HepG2 (cell line): ENCODE measurements around the gene CDT1. TPM values are rescaled to one million over a fixed set of nuclear protein-coding genes. Genes with fewer than 3 reads are reported as not detected.

Experiments
- CC2D1A ChIP-seq: sonication (generic); formaldehyde crosslinking; IDR thresholded peaks from 2 replicates; pipeline ENCODE4 v1.8.1; 2023; ENCODE audit warnings: mild to moderate bottlenecking, missing genetic modification reagents
- CREBL2 ChIP-seq: sonication (generic); formaldehyde crosslinking; IDR thresholded peaks from 2 replicates; pipeline ENCODE4 v1.8.1; 2023; ENCODE audit warnings: missing genetic modification reagents, mild to moderate bottlenecking, borderline replicate concordance
- ERF ChIP-seq: IDR thresholded peaks from 2 replicates; pipeline ENCODE4 v1.6.1; 2018; ENCODE audit warnings: missing biosample characterization, missing genetic modification reagents
- FOXK2 ChIP-seq: fragments of 450-650 bp; IDR thresholded peaks from 2 replicates; pipeline ENCODE4 v1.6.1; 2016
- GLMP ChIP-seq: sonication (generic); formaldehyde crosslinking; IDR thresholded peaks from 2 replicates; pipeline ENCODE4 v1.9.0; 2021; ENCODE audit warnings: missing genetic modification reagents, mild to moderate bottlenecking, borderline replicate concordance
- GPBP1L1 ChIP-seq: sonication (generic); formaldehyde crosslinking; IDR thresholded peaks from 2 replicates; pipeline ENCODE4 v1.5.0; 2020; ENCODE audit warnings: mild to moderate bottlenecking, missing genetic modification reagents
- JARID2 ChIP-seq: sonication (generic); formaldehyde crosslinking; IDR thresholded peaks from 2 replicates; pipeline ENCODE4 v1.8.1; 2023; ENCODE audit warnings: missing genetic modification reagents, inconsistent platforms; ENCODE audit not compliant: insufficient replicate concordance
- KLF11 ChIP-seq: IDR thresholded peaks from 2 replicates; pipeline ENCODE4 v1.6.1; 2016; ENCODE audit warnings: missing compliant biosample characterization
- KLF9 ChIP-seq: IDR thresholded peaks from 2 replicates; pipeline ENCODE4 v1.6.1; 2016; ENCODE audit warnings: low read depth
- PCBP2 ChIP-seq: fragments of 200-400 bp; formaldehyde crosslinking; optimal IDR thresholded peaks from 2 replicates; pipeline ENCODE3; 2018; ENCODE audit warnings: low read length, low read depth; ENCODE audit not compliant: poor library complexity, severe bottlenecking
- PHB2 ChIP-seq: fragments of 450-650 bp; IDR thresholded peaks from 2 replicates; pipeline ENCODE4 v1.6.1; 2018; ENCODE audit not compliant: partially characterized antibody
- RXRB ChIP-seq: IDR thresholded peaks from 2 replicates; pipeline ENCODE4 v1.6.1; 2016; ENCODE audit warnings: borderline replicate concordance, missing genetic modification reagents, missing compliant biosample characterization
- SAFB2 ChIP-seq: sonication (generic); formaldehyde crosslinking; IDR thresholded peaks from 2 replicates; pipeline ENCODE4 v1.5.1; 2020; ENCODE audit warnings: missing genetic modification reagents, low read depth, mild to moderate bottlenecking, borderline replicate concordance
- SCMH1 ChIP-seq: sonication (generic); formaldehyde crosslinking; IDR thresholded peaks from 2 replicates; pipeline ENCODE4 v1.9.0; 2021; ENCODE audit warnings: missing genetic modification reagents, mild to moderate bottlenecking, borderline replicate concordance
- SOX13 ChIP-seq, 3 experiments: fragments of 450-650 bp in 1 of 3; sonication (generic) in 1 of 3; formaldehyde crosslinking in 1 of 3; IDR thresholded peaks in 2 of 3; conservative IDR thresholded peaks in 1 of 3; 2 replicates each; pipeline versions ENCODE4 v1.5.0 to v1.6.1; 2016 to 2020; ENCODE audit warnings: antibody characterized with exemption in 1 of 3, mild to moderate bottlenecking in 1 of 3, missing compliant biosample characterization in 1 of 3, missing genetic modification reagents in 1 of 3, moderate library complexity in 1 of 3
- STAT6 ChIP-seq: sonication (generic); formaldehyde crosslinking; IDR thresholded peaks from 2 replicates; pipeline ENCODE4 v1.4.0; 2020; ENCODE audit warnings: missing genetic modification reagents, mild to moderate bottlenecking, borderline replicate concordance
- U2AF1 ChIP-seq: fragments of 200-400 bp; formaldehyde crosslinking; optimal IDR thresholded peaks from 2 replicates; pipeline ENCODE3; 2017; ENCODE audit warnings: mild to moderate bottlenecking, low read depth, low read length
- ZFP82 ChIP-seq: sonication (generic); formaldehyde crosslinking; IDR thresholded peaks from 2 replicates; pipeline ENCODE4 v1.5.1; 2020; ENCODE audit warnings: mild to moderate bottlenecking, missing genetic modification reagents, borderline replicate concordance
- ZIK1 ChIP-seq: sonication (generic); formaldehyde crosslinking; IDR thresholded peaks from 2 replicates; pipeline ENCODE4 v1.5.0; 2020; ENCODE audit warnings: mild to moderate bottlenecking, low read depth, missing genetic modification reagents, borderline replicate concordance
- ZKSCAN5 ChIP-seq: sonication (generic); formaldehyde crosslinking; IDR thresholded peaks from 2 replicates; pipeline ENCODE4 v1.5.1; 2020; ENCODE audit warnings: mild to moderate bottlenecking, missing genetic modification reagents
- ZMYM4 ChIP-seq: sonication (generic); formaldehyde crosslinking; IDR thresholded peaks from 2 replicates; pipeline ENCODE4 v1.8.1; 2023; ENCODE audit warnings: mild to moderate bottlenecking, missing genetic modification reagents
- ZNF432 ChIP-seq: sonication (generic); formaldehyde crosslinking; IDR thresholded peaks from 2 replicates; pipeline ENCODE4 v1.5.0; 2020; ENCODE audit warnings: missing genetic modification reagents, mild to moderate bottlenecking, borderline replicate concordance
- ZNF562 ChIP-seq: sonication (generic); formaldehyde crosslinking; IDR thresholded peaks from 2 replicates; pipeline ENCODE4 v1.8.0; 2022; ENCODE audit warnings: missing genetic modification reagents, borderline replicate concordance
- ZNF747 ChIP-seq: sonication (generic); formaldehyde crosslinking; IDR thresholded peaks from 2 replicates; pipeline ENCODE4 v1.8.1; 2023; ENCODE audit warnings: missing genetic modification reagents, mild to moderate bottlenecking, borderline replicate concordance
- polyA plus RNA-seq, 8 experiments: library from polyadenylated mRNA; depleted of rRNA in 3 of 8; stranded (reverse) in 7 of 8; unstranded in 1 of 8; fragments of >200 nt; fragmentation: Illumina TruSeq in 4 of 8; extraction: Trizol in 4 of 8; gene quantifications; 2 replicates each; pipeline versions ENCODE4 v1.2.1 to v1.2.3, GENCODE V29; 2011 to 2016; ENCODE audit warnings: low read depth in 4 of 8, missing spikeins in 1 of 8, mixed read lengths in 1 of 8; ENCODE audit not compliant: insufficient read depth in 1 of 8
- total RNA-seq, 5 experiments: library from RNA; depleted of rRNA; stranded (reverse); fragments of >200 nt; fragmentation: Illumina TruSeq; extraction: Trizol; gene quantifications; 2 replicates each; pipeline ENCODE4 v1.2.3, GENCODE V29; 2016; ENCODE audit warnings: low read depth in 1 of 5

Gene CDT1
- total and polyA plus RNA-seq, 2 of the 13 experiments (the other 11 are each of a cell fraction or from before 2014, with no cell fraction given): 23.1 to 23.8 TPM

GRCh38 chr16:88759245-88759975 lies 44.2 kb upstream of the CDT1 start (continued):
- no peak for TF ChIP-seq GPBP1L1 (CRISPR knock-in tag)
- TF ChIP-seq KLF11 (CRISPR knock-in tag): no peak; the same call in 1 of the 2 replicates
- TF ChIP-seq CREBL2 (CRISPR knock-in tag): no peak
- TF ChIP-seq RXRB (CRISPR knock-in tag): peak; percentile 82; the same call in 1 of the 2 replicates
- no peak for TF ChIP-seq ZNF562
- TF ChIP-seq ZNF432 (CRISPR knock-in tag): no peak
- no peak for TF ChIP-seq JARID2 (CRISPR knock-in tag)
- TF ChIP-seq ZMYM4 (CRISPR knock-in tag): peak; percentile 59
- TF ChIP-seq SCMH1: no peak
- no peak for TF ChIP-seq CC2D1A (CRISPR knock-in tag)
- TF ChIP-seq SAFB2 (CRISPR knock-in tag): peak; percentile 70; the same call in 1 of the 2 replicates
- TF ChIP-seq KLF9 (CRISPR knock-in tag): peak; percentile 82; the same call in 1 of the 2 replicates
- no peak for TF ChIP-seq SOX13 (IDR thresholded peaks at IDR 0.05)
- peak in 1 of 2 experiments; percentile 36; a peak in 1 of 4 replicates for TF ChIP-seq SOX13 (CRISPR knock-in tag; conservative IDR thresholded peaks at IDR 0.05 in 1 of 2, IDR thresholded peaks at IDR 0.05 in 1 of 2)
- no peak for TF ChIP-seq GLMP (CRISPR knock-in tag)
- TF ChIP-seq FOXK2: peak; percentile 78
- peak; percentile 57; the same call in 1 of the 2 replicates for TF ChIP-seq STAT6 (CRISPR knock-in tag)
- TF ChIP-seq PHB2: no peak
- TF ChIP-seq PCBP2: no peak
- TF ChIP-seq ZIK1 (CRISPR knock-in tag): no peak; the same call in 1 of the 2 replicates
- TF ChIP-seq U2AF1: no peak
- TF ChIP-seq ERF (CRISPR knock-in tag): peak; percentile 97
- no peak for TF ChIP-seq ZKSCAN5 (CRISPR knock-in tag)
- 0 out of 2 replicates have a peak, but pooled peaks have one; percentile 28 for TF ChIP-seq ZFP82 (CRISPR knock-in tag)
- peak; percentile 91 for TF ChIP-seq ZNF747 (CRISPR knock-in tag)
